NB4 (cell line): ENCODE measurements around the gene LMO1.

Experiments
- CTCF ChIP-seq: IDR thresholded peaks from one replicate; pipeline ENCODE4 v1.5.1; 2012; ENCODE audit warnings: low read depth, low read length
- POLR2A ChIP-seq: IDR thresholded peaks from 2 replicates; pipeline ENCODE4 v1.6.1; 2011; ENCODE audit warnings: mild to moderate bottlenecking; ENCODE audit not compliant: insufficient read length; ENCODE audit errors: extremely low read depth

GRCh38 chr11:8248786-8249185 lies 14.9 kb downstream of the LMO1 start:
- TF ChIP-seq CTCF (no peak), POLR2A (no peak)
